Left renal cortex interstitium (tissue), 4 donors: Measurements from ENCODE around the gene ERFL. TPM values are rescaled to one million over a fixed set of nuclear protein-coding genes. Genes with fewer than 3 reads are reported as not detected.
"Not testable (repeated sequence)": the region's sequence is repeated elsewhere in the genome, so short reads cannot be mapped to it uniquely, and the experiment has no call there.

Experiments
- DNase-seq, 4 donors: peaks; one replicate each; pipeline ENCODE4 v3.0.0-alpha.2; 2013; ENCODE audit warnings: low read depth in 4 of 4, low spot score in 2 of 4, missing footprints in 1 of 4
- polyA plus RNA-seq, 4 donors: library from polyadenylated mRNA; unstranded; fragments of 120-200 nt; gene quantifications; one replicate each; pipeline ENCODE4 v1.2.1, GENCODE V29; 2013; ENCODE audit not compliant: insufficient read length in 4 of 4

ERFL gene
- polyA plus RNA-seq, 4 donors = 0.07 to 0.25 (median 0.24) TPM; not detected in 1

GRCh38 chr19:41915021-41915775, 13.1 kb downstream of the ERFL start:
- DNase-seq = no peak

- not testable (repeated sequence) for DNase-seq
These were observed 13.8 kb downstream of the ERFL start for GRCh38 chr19:41914424-41914834.

GRCh38 chr19:41913538-41914423, 14.5 kb downstream of the ERFL start:
- DNase-seq = no peak

- no peak for DNase-seq
These were observed 15.2 kb downstream of the ERFL start for GRCh38 chr19:41912899-41913537.

- DNase-seq = no peak
These were observed 16.1 kb downstream of the ERFL start for GRCh38 chr19:41911889-41912731.

- no peak for DNase-seq
These were observed 17.0 kb downstream of the ERFL start for GRCh38 chr19:41910992-41911888.

- no peak for DNase-seq
These were observed 17.8 kb downstream of the ERFL start for GRCh38 chr19:41910240-41910991.

GRCh38 chr19:41909706-41910105, 18.5 kb downstream of the ERFL start:
- no peak for DNase-seq

- DNase-seq = no peak
These were observed 19.4 kb downstream of the ERFL start for GRCh38 chr19:41908724-41909464.

- no peak for DNase-seq
These were observed 20.1 kb downstream of the ERFL start for GRCh38 chr19:41907994-41908615.

- no peak for DNase-seq
These were observed 21.2 kb downstream of the ERFL start for GRCh38 chr19:41906916-41907680.

- DNase-seq = no peak
These were observed 22.0 kb downstream of the ERFL start for GRCh38 chr19:41906271-41906670.

GRCh38 chr19:41905273-41906002, 22.8 kb downstream of the ERFL start:
- no peak for DNase-seq

- DNase-seq = no peak
These were observed 24.0 kb downstream of the ERFL start for GRCh38 chr19:41904118-41904870.
